ENCODE measurements around the gene TOMM20.
"Not testable (repeated sequence)": the region's sequence is repeated elsewhere in the genome, so short reads cannot be mapped to it uniquely, and the experiment has no call there.

Gene TOMM20

GRCh38 chr1:235091319-235092044 is 37.2 kb downstream of the TOMM20 start:
- H3F3A ChIP-seq (ENCODE audit: insufficient read depth): not testable (repeated sequence)

GRCh38 chr1:235090406-235091069 is 38.1 kb downstream of the TOMM20 start:
- Histone ChIP-seq H2AFZ (ENCODE audit: low read depth, low read length, severe bottlenecking) (no peak overlapping the region), H3K36me3 (ENCODE audit: low read length) (no peaks in the 10 kb centered on the region), H3F3A (ENCODE audit: insufficient read depth) (no peaks in the 10 kb centered on the region), H3K27me3 (ENCODE audit: low read length) (no peaks in the 10 kb centered on the region), H4K20me1 (ENCODE audit: low read depth, low read length) (no peaks in the 10 kb centered on the region), H3K27ac (ENCODE audit: low read depth, low read length) (no peak overlapping the region), H3K4me3 (ENCODE audit: insufficient read depth, low read length, poor library complexity, severe bottlenecking) (no peak overlapping the region), H3K9me2 (replicated peaks; ENCODE audit: insufficient read depth, low read length) (no peaks in the 10 kb centered on the region), H3K9me3 (ENCODE audit: insufficient read depth, low read length) (no peaks in the 10 kb centered on the region), H3K4me2 (ENCODE audit: low read depth, low read length, poor library complexity, severe bottlenecking) (no peak overlapping the region), H3K9ac (ENCODE audit: low read length) (no peak overlapping the region), H3K79me2 (ENCODE audit: insufficient read depth, low read length) (no peaks in the 10 kb centered on the region)
- no peak for TF ChIP-seq CTCF (IDR thresholded peaks at IDR 0.05; ENCODE audit: insufficient read depth, low read length, poor library complexity, severe bottlenecking)
- no peak for TF ChIP-seq EZH2phosphoT487 (conservative IDR thresholded peaks at IDR 0.05; ENCODE audit: low read length)

More at GRCh38 chr1:235091319-235092044, 37.2 kb downstream of the TOMM20 start:
- not testable (repeated sequence) for H3K79me2 ChIP-seq (ENCODE audit: insufficient read depth, low read length); H3K27ac ChIP-seq (ENCODE audit: low read depth, low read length); H2AFZ ChIP-seq (ENCODE audit: low read depth, low read length, severe bottlenecking); H3K9me3 ChIP-seq (ENCODE audit: insufficient read depth, low read length); H4K20me1 ChIP-seq (ENCODE audit: low read depth, low read length); H3K9me2 ChIP-seq (replicated peaks; ENCODE audit: insufficient read depth, low read length); H3K27me3 ChIP-seq (ENCODE audit: low read length); H3K9ac ChIP-seq (ENCODE audit: low read length); H3K36me3 ChIP-seq (ENCODE audit: low read length); H3K4me2 ChIP-seq (ENCODE audit: low read depth, low read length, poor library complexity, severe bottlenecking); H3K4me3 ChIP-seq (ENCODE audit: insufficient read depth, low read length, poor library complexity, severe bottlenecking)

- no peaks in the 10 kb centered on the region for H3K9me3 ChIP-seq (ENCODE audit: insufficient read depth, low read length)
- H3K9ac ChIP-seq (ENCODE audit: low read length): no peak overlapping the region
- no peak overlapping the region for H3K4me3 ChIP-seq (ENCODE audit: insufficient read depth, low read length, poor library complexity, severe bottlenecking)
- TF ChIP-seq EZH2phosphoT487 (conservative IDR thresholded peaks at IDR 0.05; ENCODE audit: low read length) (no peak), CTCF (IDR thresholded peaks at IDR 0.05; ENCODE audit: insufficient read depth, low read length, poor library complexity, severe bottlenecking) (no peak)
- no peaks in the 10 kb centered on the region for H3K36me3 ChIP-seq (ENCODE audit: low read length)
- H2AFZ ChIP-seq (ENCODE audit: low read depth, low read length, severe bottlenecking): no peak overlapping the region
- no peaks in the 10 kb centered on the region for H3K27me3 ChIP-seq (ENCODE audit: low read length)
- no peaks in the 10 kb centered on the region for H3K9me2 ChIP-seq (replicated peaks; ENCODE audit: insufficient read depth, low read length)
- no peaks in the 10 kb centered on the region for H3K79me2 ChIP-seq (ENCODE audit: insufficient read depth, low read length)
- H3K4me2 ChIP-seq (ENCODE audit: low read depth, low read length, poor library complexity, severe bottlenecking): no peak overlapping the region
- H3K27ac ChIP-seq (ENCODE audit: low read depth, low read length): no peak overlapping the region
- H4K20me1 ChIP-seq (ENCODE audit: low read depth, low read length): no peaks in the 10 kb centered on the region
- no peaks in the 10 kb centered on the region for H3F3A ChIP-seq (ENCODE audit: insufficient read depth)
Measured at GRCh38 chr1:235088907-235089306, 39.7 kb downstream of the TOMM20 start.

GRCh38 chr1:235088430-235088829 is 40.2 kb downstream of the TOMM20 start:
- Histone ChIP-seq H3K9ac (ENCODE audit: low read length) (no peak overlapping the region), H2AFZ (ENCODE audit: low read depth, low read length, severe bottlenecking) (no peak overlapping the region), H3K4me3 (ENCODE audit: insufficient read depth, low read length, poor library complexity, severe bottlenecking) (no peak overlapping the region), H3K4me2 (ENCODE audit: low read depth, low read length, poor library complexity, severe bottlenecking) (no peak overlapping the region), H3F3A (ENCODE audit: insufficient read depth) (no peaks in the 10 kb centered on the region), H4K20me1 (ENCODE audit: low read depth, low read length) (no peaks in the 10 kb centered on the region), H3K9me3 (ENCODE audit: insufficient read depth, low read length) (no peaks in the 10 kb centered on the region), H3K79me2 (ENCODE audit: insufficient read depth, low read length) (no peaks in the 10 kb centered on the region), H3K9me2 (replicated peaks; ENCODE audit: insufficient read depth, low read length) (no peaks in the 10 kb centered on the region), H3K27me3 (ENCODE audit: low read length) (no peaks in the 10 kb centered on the region), H3K36me3 (ENCODE audit: low read length) (no peaks in the 10 kb centered on the region), H3K27ac (ENCODE audit: low read depth, low read length) (no peak overlapping the region)
- TF ChIP-seq EZH2phosphoT487 (conservative IDR thresholded peaks at IDR 0.05; ENCODE audit: low read length): no peak
- TF ChIP-seq CTCF (IDR thresholded peaks at IDR 0.05; ENCODE audit: insufficient read depth, low read length, poor library complexity, severe bottlenecking): no peak
